Measurements from ENCODE around the gene DNAJB4.

Gene DNAJB4

GRCh38 chr1:78045563-78045925, 40.8 kb downstream of the DNAJB4 start:
- Histone ChIP-seq H3K27me3 (ENCODE audit: insufficient read depth, low read length) (no peaks in the 10 kb centered on the region), H3K9me2 (ENCODE audit: low read depth, low read length) (no peaks in the 10 kb centered on the region), H3K36me3 (ENCODE audit: insufficient read depth, low read length) (no peaks in the 10 kb centered on the region), H3K4me1 (ENCODE audit: insufficient read depth, low read length, severe bottlenecking) (no peaks in the 10 kb centered on the region), H3K4me3 (ENCODE audit: low read depth, low read length, poor library complexity, severe bottlenecking) (no peak overlapping the region), H4K20me1 (ENCODE audit: insufficient read depth, low read length) (no peaks in the 10 kb centered on the region), H3K9me3 (ENCODE audit: low read length) (no peaks in the 10 kb centered on the region), H3K79me2 (ENCODE audit: insufficient read depth, low read length) (no peaks in the 10 kb centered on the region), H3K27ac (ENCODE audit: low read depth, low read length, poor library complexity, severe bottlenecking) (no peak overlapping the region), H3K4me2 (ENCODE audit: low read length) (no peak overlapping the region), H2AFZ (ENCODE audit: low read length) (no peak overlapping the region), H3K9ac (ENCODE audit: low read length) (no peak overlapping the region), H3F3A (ENCODE audit: insufficient read depth, low read length) (no peaks in the 10 kb centered on the region)
- no peak for TF ChIP-seq EZH2 (IDR thresholded peaks at IDR 0.05; ENCODE audit: borderline replicate concordance, low read length)
- no peak for TF ChIP-seq CTCF (IDR thresholded peaks at IDR 0.05; ENCODE audit: low read length)

- no peaks in the 10 kb centered on the region for H3K36me3 ChIP-seq (ENCODE audit: insufficient read depth, low read length)
- H3F3A ChIP-seq (ENCODE audit: insufficient read depth, low read length) = no peaks in the 10 kb centered on the region
- H3K4me3 ChIP-seq (ENCODE audit: low read depth, low read length, poor library complexity, severe bottlenecking) = no peak within 1 kb of the TSS
- no peaks in the 10 kb centered on the region for H3K27me3 ChIP-seq (ENCODE audit: insufficient read depth, low read length)
- H3K9ac ChIP-seq (ENCODE audit: low read length) = no peak within 1 kb of the TSS
- H3K27ac ChIP-seq (ENCODE audit: low read depth, low read length, poor library complexity, severe bottlenecking) = no peak within 1 kb of the TSS
- no peak within 1 kb of the TSS for H3K4me2 ChIP-seq (ENCODE audit: low read length)
- TF ChIP-seq CTCF (IDR thresholded peaks at IDR 0.05; ENCODE audit: low read length) (no peak), EZH2 (IDR thresholded peaks at IDR 0.05; ENCODE audit: borderline replicate concordance, low read length) (no peak)
- no peaks in the 10 kb centered on the region for H3K4me1 ChIP-seq (ENCODE audit: insufficient read depth, low read length, severe bottlenecking)
- no peaks in the 10 kb centered on the region for H3K79me2 ChIP-seq (ENCODE audit: insufficient read depth, low read length)
- no peaks in the 10 kb centered on the region for H3K9me3 ChIP-seq (ENCODE audit: low read length)
- H2AFZ ChIP-seq (ENCODE audit: low read length) = no peak within 1 kb of the TSS
- H3K9me2 ChIP-seq (ENCODE audit: low read depth, low read length) = no peaks in the 10 kb centered on the region
- H4K20me1 ChIP-seq (ENCODE audit: insufficient read depth, low read length) = no peaks in the 10 kb centered on the region
These were observed 41.4 kb downstream of the DNAJB4 start, which contains the start of gene GIPC2 for GRCh38 chr1:78045926-78046778. GIPC2 (plus strand) TSS chr1:78045966; CDS start chr1:78046095, 129 bp downstream.

GRCh38 chr1:78047106-78047505, 42.4 kb downstream of the DNAJB4 start:
- Histone ChIP-seq H3K9me3 (ENCODE audit: low read length) (no peaks in the 10 kb centered on the region), H2AFZ (ENCODE audit: low read length) (no peak overlapping the region), H3K27me3 (ENCODE audit: insufficient read depth, low read length) (no peaks in the 10 kb centered on the region), H3K9ac (ENCODE audit: low read length) (no peak overlapping the region), H3K79me2 (ENCODE audit: insufficient read depth, low read length) (no peaks in the 10 kb centered on the region), H3K36me3 (ENCODE audit: insufficient read depth, low read length) (no peaks in the 10 kb centered on the region), H3K4me3 (ENCODE audit: low read depth, low read length, poor library complexity, severe bottlenecking) (no peak overlapping the region), H3K9me2 (ENCODE audit: low read depth, low read length) (no peaks in the 10 kb centered on the region), H3K27ac (ENCODE audit: low read depth, low read length, poor library complexity, severe bottlenecking) (no peak overlapping the region), H3K4me2 (ENCODE audit: low read length) (no peak overlapping the region), H4K20me1 (ENCODE audit: insufficient read depth, low read length) (no peaks in the 10 kb centered on the region), H3F3A (ENCODE audit: insufficient read depth, low read length) (no peaks in the 10 kb centered on the region), H3K4me1 (ENCODE audit: insufficient read depth, low read length, severe bottlenecking) (no peaks in the 10 kb centered on the region)
- TF ChIP-seq EZH2 (IDR thresholded peaks at IDR 0.05; ENCODE audit: borderline replicate concordance, low read length) = no peak
- TF ChIP-seq CTCF (IDR thresholded peaks at IDR 0.05; ENCODE audit: low read length) = no peak
